ENCODE data around the gene PPP2R2D.
A peak's percentile ranks its signal among the peaks of the same experiment; 100 is the strongest.

The PPP2R2D gene

GRCh38 chr10:131852823-131853609, 47.8 kb upstream of the PPP2R2D start:
- peaks cover 0 to 1% of the 10 kb centered on the region in 2 donors for H3K36me3 ChIP-seq (replicated peaks in 1 of 2; ENCODE audit: control insufficient read depth in 2 of 2, insufficient read depth in 2 of 2, low read length in 2 of 2)
- peaks cover 0 to 20% (median 3%) of the 10 kb centered on the region in 3 experiments for H3K27me3 ChIP-seq (ENCODE audit: control insufficient read depth in 3 of 3, insufficient read depth in 3 of 3, low read depth in 1 of 3, low read length in 3 of 3)
- H2BK15ac ChIP-seq (ENCODE audit: low read length) = no peak overlapping the region
- H2BK5ac ChIP-seq (ENCODE audit: low read length) = no peak overlapping the region
- no peak overlapping the region for H3K9ac ChIP-seq (ENCODE audit: low read depth, low read length, poor library complexity)
- no CpG with 5 or more reads among the region's 25 CpGs for WGBS, 2 donors (ENCODE audit: extremely low coverage in 2 of 2, insufficient read length in 2 of 2, insufficient replicate concordance in 1 of 2)
- H3K4me2 ChIP-seq (ENCODE audit: insufficient read depth, low read length, poor library complexity, severe bottlenecking) = no peak overlapping the region
- no peak overlapping the region for H2AFZ ChIP-seq (ENCODE audit: low read length)
- no peak overlapping the region for H2BK120ac ChIP-seq (ENCODE audit: low read depth, low read length)
- H3K27ac ChIP-seq (replicated peaks; ENCODE audit: low read length) = no peak overlapping the region
- H3K4me1 ChIP-seq (ENCODE audit: control insufficient read depth in 2 of 2, insufficient read depth in 1 of 2, low read depth in 1 of 2, low read length in 2 of 2) = peaks cover 0 to 2% of the 10 kb centered on the region in 2 donors
- H4K91ac ChIP-seq (ENCODE audit: low read depth, low read length, poor library complexity) = no peak overlapping the region
- DNase-seq (ENCODE audit: low spot score) = no peak
- H2BK12ac ChIP-seq (ENCODE audit: low read length) = no peak overlapping the region
- H3K79me1 ChIP-seq (ENCODE audit: low read depth, low read length) = peaks cover 2% of the 10 kb centered on the region
- no peaks in the 10 kb centered on the region for H3K9me3 ChIP-seq (replicated peaks in 1 of 2; ENCODE audit: control insufficient read depth in 2 of 2, insufficient read depth in 1 of 2, low read depth in 1 of 2, low read length in 2 of 2)
- no peak overlapping the region for H3K23ac ChIP-seq (ENCODE audit: low read depth, low read length, poor library complexity)
- H3K18ac ChIP-seq (ENCODE audit: low read length) = peak overlapping the region; percentile 9
- peak overlapping the region; percentile 67 for H3K14ac ChIP-seq (ENCODE audit: low read length)
- H4K8ac ChIP-seq (ENCODE audit: low read depth, low read length) = no peak overlapping the region
- H3K4ac ChIP-seq (ENCODE audit: low read length) = no peak overlapping the region
- H3K4me3 ChIP-seq (ENCODE audit: low read length in 2 of 2) = no peak overlapping the region
- H2AK5ac ChIP-seq (ENCODE audit: low read depth, low read length) = no peak overlapping the region

- no peak overlapping the region for H3K4ac ChIP-seq (ENCODE audit: low read length)
- WGBS, 2 donors (ENCODE audit: extremely low coverage in 2 of 2, insufficient read length in 2 of 2, insufficient replicate concordance in 1 of 2) = no CpG with 5 or more reads among the region's 13 CpGs
- DNase-seq (ENCODE audit: low spot score) = no peak
- H3K4me1 ChIP-seq (ENCODE audit: control insufficient read depth in 2 of 2, insufficient read depth in 1 of 2, low read depth in 1 of 2, low read length in 2 of 2) = peaks cover 0 to 2% of the 10 kb centered on the region in 2 donors
- H3K4me3 ChIP-seq (ENCODE audit: low read length in 2 of 2) = no peak overlapping the region
- H2BK120ac ChIP-seq (ENCODE audit: low read depth, low read length) = no peak overlapping the region
- H2AK5ac ChIP-seq (ENCODE audit: low read depth, low read length) = no peak overlapping the region
- H3K27me3 ChIP-seq (ENCODE audit: control insufficient read depth in 3 of 3, insufficient read depth in 3 of 3, low read depth in 1 of 3, low read length in 3 of 3) = peaks cover 0 to 20% (median 3%) of the 10 kb centered on the region in 3 experiments
- H3K14ac ChIP-seq (ENCODE audit: low read length) = no peak overlapping the region
- no peak overlapping the region for H3K23ac ChIP-seq (ENCODE audit: low read depth, low read length, poor library complexity)
- no peaks in the 10 kb centered on the region for H3K9me3 ChIP-seq (replicated peaks in 1 of 2; ENCODE audit: control insufficient read depth in 2 of 2, insufficient read depth in 1 of 2, low read depth in 1 of 2, low read length in 2 of 2)
- H2AFZ ChIP-seq (ENCODE audit: low read length) = no peak overlapping the region
- H3K9ac ChIP-seq (ENCODE audit: low read depth, low read length, poor library complexity) = no peak overlapping the region
- H4K8ac ChIP-seq (ENCODE audit: low read depth, low read length) = no peak overlapping the region
- H2BK5ac ChIP-seq (ENCODE audit: low read length) = no peak overlapping the region
- no peak overlapping the region for H3K4me2 ChIP-seq (ENCODE audit: insufficient read depth, low read length, poor library complexity, severe bottlenecking)
- H3K27ac ChIP-seq (replicated peaks; ENCODE audit: low read length) = no peak overlapping the region
- H4K91ac ChIP-seq (ENCODE audit: low read depth, low read length, poor library complexity) = no peak overlapping the region
- no peak overlapping the region for H3K18ac ChIP-seq (ENCODE audit: low read length)
- peaks cover 0 to 1% of the 10 kb centered on the region in 2 donors for H3K36me3 ChIP-seq (replicated peaks in 1 of 2; ENCODE audit: control insufficient read depth in 2 of 2, insufficient read depth in 2 of 2, low read length in 2 of 2)
- H2BK15ac ChIP-seq (ENCODE audit: low read length) = no peak overlapping the region
- H2BK12ac ChIP-seq (ENCODE audit: low read length) = no peak overlapping the region
- H3K79me1 ChIP-seq (ENCODE audit: low read depth, low read length) = peaks cover 2% of the 10 kb centered on the region
Measured at GRCh38 chr10:131853610-131853964, 47.2 kb upstream of the PPP2R2D start.

GRCh38 chr10:131854579-131855335, 46.1 kb upstream of the PPP2R2D start:
- H3K27ac ChIP-seq (replicated peaks; ENCODE audit: low read length) = no peak overlapping the region

More at GRCh38 chr10:131854579-131855335, 46.1 kb upstream of the PPP2R2D start:
- H2BK12ac ChIP-seq (ENCODE audit: low read length) = no peak overlapping the region
- peaks cover 0 to 24% (median 3%) of the 10 kb centered on the region in 3 experiments for H3K27me3 ChIP-seq (ENCODE audit: control insufficient read depth in 3 of 3, insufficient read depth in 3 of 3, low read depth in 1 of 3, low read length in 3 of 3)
- H3K4ac ChIP-seq (ENCODE audit: low read length) = no peak overlapping the region
- no peak overlapping the region for H2BK15ac ChIP-seq (ENCODE audit: low read length)
- H2BK5ac ChIP-seq (ENCODE audit: low read length) = no peak overlapping the region
- no peak overlapping the region for H4K91ac ChIP-seq (ENCODE audit: low read depth, low read length, poor library complexity)
- H3K4me3 ChIP-seq (ENCODE audit: low read length in 2 of 2) = no peak overlapping the region
- H4K8ac ChIP-seq (ENCODE audit: low read depth, low read length) = no peak overlapping the region
- H3K23ac ChIP-seq (ENCODE audit: low read depth, low read length, poor library complexity) = no peak overlapping the region
- no peaks in the 10 kb centered on the region for H3K9me3 ChIP-seq (replicated peaks in 1 of 2; ENCODE audit: control insufficient read depth in 2 of 2, insufficient read depth in 1 of 2, low read depth in 1 of 2, low read length in 2 of 2)
- peak overlapping the region; percentile 33 for H3K18ac ChIP-seq (ENCODE audit: low read length)
- peaks cover 0 to 1% of the 10 kb centered on the region in 2 donors for H3K36me3 ChIP-seq (replicated peaks in 1 of 2; ENCODE audit: control insufficient read depth in 2 of 2, insufficient read depth in 2 of 2, low read length in 2 of 2)
- H2AFZ ChIP-seq (ENCODE audit: low read length) = no peak overlapping the region
- H2BK120ac ChIP-seq (ENCODE audit: low read depth, low read length) = no peak overlapping the region
- no CpG with 5 or more reads among the region's 22 CpGs for WGBS, 2 donors (ENCODE audit: extremely low coverage in 2 of 2, insufficient read length in 2 of 2, insufficient replicate concordance in 1 of 2)
- peaks cover 0 to 2% of the 10 kb centered on the region in 2 donors for H3K4me1 ChIP-seq (ENCODE audit: control insufficient read depth in 2 of 2, insufficient read depth in 1 of 2, low read depth in 1 of 2, low read length in 2 of 2)
- H2AK5ac ChIP-seq (ENCODE audit: low read depth, low read length) = peak overlapping the region; percentile 47
- no peak overlapping the region for H3K14ac ChIP-seq (ENCODE audit: low read length)
- no peak overlapping the region for H3K4me2 ChIP-seq (ENCODE audit: insufficient read depth, low read length, poor library complexity, severe bottlenecking)
- H3K9ac ChIP-seq (ENCODE audit: low read depth, low read length, poor library complexity) = peak overlapping the region; percentile 51
- H3K79me1 ChIP-seq (ENCODE audit: low read depth, low read length) = peaks cover 2% of the 10 kb centered on the region
- no peak for DNase-seq (ENCODE audit: low spot score)

Measured in neuronal stem cell (in vitro differentiated cells).